Muscle of leg (tissue), 11 donors: ENCODE data around the gene NFIB. TPM values are rescaled to one million over a fixed set of nuclear protein-coding genes. Genes with fewer than 3 reads are reported as not detected.

Experiments used
- DNase-seq: peaks from one replicate; pipeline ENCODE4 v3.0.0; 2013
- H3K27ac ChIP-seq: one replicate; pipeline ENCODE4 v1.5.1; 2013; ENCODE audit warnings: mild to moderate bottlenecking, low read length, control low read depth
- H3K27me3 ChIP-seq: one replicate; pipeline ENCODE4 v1.6.1; 2013; ENCODE audit warnings: low read length; ENCODE audit not compliant: control insufficient read depth, insufficient read depth
- H3K36me3 ChIP-seq: one replicate; pipeline ENCODE4 v1.6.1; 2013; ENCODE audit warnings: low read length; ENCODE audit not compliant: control insufficient read depth, insufficient read depth
- H3K4me1 ChIP-seq: one replicate; pipeline ENCODE4 v1.6.1; 2013; ENCODE audit warnings: low read length; ENCODE audit not compliant: control insufficient read depth, insufficient read depth
- H3K4me3 ChIP-seq: one replicate; pipeline ENCODE4 v1.5.1; 2013; ENCODE audit warnings: low read length, control low read depth
- H3K9me3 ChIP-seq: replicated peaks from 2 replicates; pipeline ENCODE4 v1.6.1; 2013; ENCODE audit warnings: low read depth, low read length; ENCODE audit not compliant: control insufficient read depth
- WGBS: methylation state at CpG from one replicate; pipeline ENCODE4 v1.1.5; 2013; ENCODE audit warnings: missing lambda C conversion rate; ENCODE audit not compliant: insufficient coverage; 5-methylcytosine and 5-hydroxymethylcytosine counted together
- polyA plus RNA-seq, 8 donors: library from polyadenylated mRNA; unstranded; fragments of 120-200 nt; gene quantifications; one replicate each; pipeline versions ENCODE4 v1.2.1 to v1.2.3, GENCODE V29; 2013; ENCODE audit warnings: inconsistent platforms in 1 of 8, low replicate concordance in 1 of 8; ENCODE audit not compliant: insufficient read length in 8 of 8, insufficient read depth in 1 of 8
- total RNA-seq: library from RNA; stranded (reverse); fragments of 120-200 nt; gene quantifications from one replicate; pipeline ENCODE4 v1.2.4, GENCODE V29; 2013

NFIB gene
- total and polyA plus RNA-seq, 9 donors = 63.7 to 119 (median 85.8) TPM

DNA sequence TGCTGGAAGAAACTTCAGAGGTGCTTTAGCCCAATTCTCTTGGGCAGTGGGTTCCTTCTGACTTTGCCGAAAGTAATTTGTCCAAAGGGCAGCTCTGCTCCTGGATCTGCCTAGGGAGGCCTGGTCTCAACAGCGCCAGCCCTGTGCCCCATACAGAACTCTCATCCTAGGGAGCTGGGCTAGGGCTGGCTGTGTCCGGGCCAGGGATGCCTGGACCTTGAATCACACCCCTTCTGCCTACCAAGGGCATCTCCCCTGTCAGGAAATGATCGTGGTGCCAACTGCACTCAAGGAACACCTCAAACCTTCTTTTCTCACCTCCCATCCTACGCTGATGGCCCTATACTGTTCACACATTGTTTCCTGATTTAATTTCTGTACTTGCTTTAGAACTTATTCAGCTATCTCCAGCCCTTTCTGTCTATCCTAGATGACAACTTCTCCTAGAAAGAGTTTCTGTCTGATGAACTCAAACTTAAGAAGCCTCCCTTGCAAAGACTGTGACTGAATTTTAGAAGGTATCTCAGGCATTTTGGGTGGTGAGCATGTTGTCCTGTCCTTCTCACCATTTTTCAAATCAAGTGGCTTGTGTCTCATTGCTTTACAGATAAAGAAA lies 37.4 kb upstream of the NFIB start:
- Histone ChIP-seq H3K4me1 (peaks cover 52% of the 10 kb centered on the region), H3K27me3 (peaks cover 6% of the 10 kb centered on the region), H3K27ac (peak overlapping the region; percentile 98), H3K4me3 (no peak overlapping the region), H3K36me3 (no peaks in the 10 kb centered on the region), H3K9me3 (no peaks in the 10 kb centered on the region)
- DNase-seq = no peak
- WGBS = 67% methylated on average over 5 of the region's 5 CpGs

DNA sequence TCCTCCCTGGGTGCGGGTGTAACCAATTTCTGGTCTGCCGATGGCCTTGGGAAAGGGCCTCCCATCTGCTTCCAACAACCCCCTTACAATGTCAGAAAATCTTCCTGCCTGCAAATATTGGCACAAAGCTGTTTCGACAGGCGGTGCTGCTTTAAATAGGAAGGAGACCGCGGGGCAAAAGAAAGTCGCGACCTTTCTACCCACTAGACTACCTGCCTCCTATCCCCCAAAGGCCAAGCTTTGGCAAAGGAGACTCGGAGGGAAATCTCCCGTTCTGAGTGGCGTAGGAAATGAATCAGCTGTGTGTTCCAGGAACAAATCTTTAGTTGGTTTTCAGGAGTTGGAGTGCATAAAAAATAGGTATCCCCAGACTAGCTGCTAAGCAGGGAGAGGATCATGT lies 36.8 kb upstream of the NFIB start:
- Histone ChIP-seq H3K27me3 (peaks cover 11% of the 10 kb centered on the region), H3K4me3 (peak overlapping the region; percentile 59), H3K9me3 (no peaks in the 10 kb centered on the region), H3K36me3 (no peaks in the 10 kb centered on the region), H3K4me1 (peaks cover 55% of the 10 kb centered on the region), H3K27ac (peak overlapping the region; percentile 98)
- peak; percentile 72 for DNase-seq
- no CpG with 5 or more reads among the region's 11 CpGs for WGBS

DNA sequence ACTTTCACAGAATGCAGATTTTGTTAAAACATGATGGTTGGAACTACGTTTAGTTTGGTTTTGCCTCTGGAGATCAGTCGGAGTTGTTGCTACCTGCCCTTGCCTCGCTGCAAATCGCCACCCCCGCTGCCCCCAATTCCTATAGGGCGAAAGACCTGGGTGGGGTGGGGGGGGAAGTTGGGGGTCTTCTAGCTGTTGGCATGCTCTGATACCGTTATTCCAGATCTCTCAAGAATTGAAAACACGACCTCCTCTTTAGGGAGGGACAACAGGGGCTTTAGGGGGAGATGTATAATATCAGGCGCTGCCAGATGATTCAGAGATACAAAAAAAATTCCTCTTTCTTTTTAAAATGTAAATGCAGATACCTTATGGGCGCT lies 36.4 kb upstream of the NFIB start:
- Histone ChIP-seq H3K27ac (peak overlapping the region; percentile 98), H3K4me1 (peaks cover 58% of the 10 kb centered on the region), H3K36me3 (no peaks in the 10 kb centered on the region), H3K4me3 (peak overlapping the region; percentile 59), H3K9me3 (no peaks in the 10 kb centered on the region), H3K27me3 (peaks cover 13% of the 10 kb centered on the region)
- WGBS = no CpG with 5 or more reads among the region's 10 CpGs
- no peak for DNase-seq

DNA sequence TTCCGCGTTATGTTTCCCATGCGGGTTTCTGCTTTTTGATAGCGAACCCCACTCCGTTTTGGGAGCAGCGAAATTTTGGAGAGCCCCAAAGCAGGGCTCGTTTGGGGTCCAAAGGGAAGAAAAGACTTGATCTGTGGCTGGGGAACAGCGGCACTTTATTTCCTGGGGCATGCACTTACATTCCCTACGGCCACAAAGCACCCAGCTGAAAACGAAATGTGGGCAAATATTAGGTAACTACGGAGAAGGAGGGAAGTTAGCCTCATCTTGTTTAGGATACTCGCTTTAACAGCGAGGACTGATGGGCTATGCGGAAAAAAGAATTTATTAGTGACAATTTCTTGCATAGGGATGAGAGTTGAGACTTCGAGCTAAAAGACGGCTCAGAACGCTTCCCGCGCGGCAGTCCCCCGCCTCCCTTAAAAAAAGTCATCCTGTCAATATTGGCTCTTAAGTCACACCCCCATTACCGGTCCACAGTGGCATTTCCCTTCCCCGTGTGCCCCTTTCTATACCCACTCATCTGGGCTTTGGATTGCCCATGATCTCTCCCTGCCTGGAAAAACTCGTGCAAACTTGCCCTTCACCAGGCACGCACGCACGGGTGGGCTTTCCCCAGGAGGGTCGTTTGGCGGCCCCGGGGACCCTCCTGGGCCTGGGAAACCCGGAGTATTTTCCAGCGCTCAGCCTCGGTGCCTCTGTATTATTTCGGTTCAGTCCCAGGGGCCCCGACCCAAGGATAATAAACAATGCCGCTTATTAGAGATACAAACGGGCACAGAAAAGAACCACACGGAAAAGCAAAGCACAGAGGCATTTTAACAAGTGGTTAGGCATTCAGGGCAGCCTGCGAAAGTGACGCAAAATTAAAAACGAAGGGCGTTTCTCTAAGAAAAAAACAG lies 35.8 kb upstream of the NFIB start:
- WGBS = 14% methylated on average over 31 of the region's 42 CpGs
- Histone ChIP-seq H3K9me3 (no peaks in the 10 kb centered on the region), H3K27ac (peak overlapping the region; percentile 98), H3K36me3 (no peaks in the 10 kb centered on the region), H3K27me3 (peaks cover 13% of the 10 kb centered on the region), H3K4me3 (peak overlapping the region; percentile 59), H3K4me1 (peaks cover 61% of the 10 kb centered on the region)
- DNase-seq = peak; percentile 74

DNA sequence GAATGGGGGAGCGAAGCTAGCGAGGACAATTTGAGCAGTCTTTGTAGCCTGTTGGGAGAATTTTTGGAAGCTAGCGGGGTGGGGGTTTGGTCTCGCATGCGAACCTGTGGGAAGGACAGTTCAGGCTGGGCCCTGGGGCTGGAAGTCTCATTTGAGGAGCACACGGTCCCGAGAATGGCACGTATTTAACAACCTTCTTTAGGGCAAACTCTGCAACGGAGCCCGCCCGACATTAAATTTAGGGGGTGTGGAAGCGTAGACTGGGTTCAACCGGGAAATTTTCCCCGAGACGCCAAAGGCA lies 35.2 kb upstream of the NFIB start:
- DNase-seq = no peak
- Histone ChIP-seq H3K4me1 (peaks cover 65% of the 10 kb centered on the region), H3K27me3 (peaks cover 13% of the 10 kb centered on the region), H3K4me3 (peak overlapping the region; percentile 59), H3K36me3 (no peaks in the 10 kb centered on the region), H3K27ac (peak overlapping the region; percentile 98), H3K9me3 (no peaks in the 10 kb centered on the region)
- 27% methylated on average over 12 of the region's 15 CpGs for WGBS

DNA sequence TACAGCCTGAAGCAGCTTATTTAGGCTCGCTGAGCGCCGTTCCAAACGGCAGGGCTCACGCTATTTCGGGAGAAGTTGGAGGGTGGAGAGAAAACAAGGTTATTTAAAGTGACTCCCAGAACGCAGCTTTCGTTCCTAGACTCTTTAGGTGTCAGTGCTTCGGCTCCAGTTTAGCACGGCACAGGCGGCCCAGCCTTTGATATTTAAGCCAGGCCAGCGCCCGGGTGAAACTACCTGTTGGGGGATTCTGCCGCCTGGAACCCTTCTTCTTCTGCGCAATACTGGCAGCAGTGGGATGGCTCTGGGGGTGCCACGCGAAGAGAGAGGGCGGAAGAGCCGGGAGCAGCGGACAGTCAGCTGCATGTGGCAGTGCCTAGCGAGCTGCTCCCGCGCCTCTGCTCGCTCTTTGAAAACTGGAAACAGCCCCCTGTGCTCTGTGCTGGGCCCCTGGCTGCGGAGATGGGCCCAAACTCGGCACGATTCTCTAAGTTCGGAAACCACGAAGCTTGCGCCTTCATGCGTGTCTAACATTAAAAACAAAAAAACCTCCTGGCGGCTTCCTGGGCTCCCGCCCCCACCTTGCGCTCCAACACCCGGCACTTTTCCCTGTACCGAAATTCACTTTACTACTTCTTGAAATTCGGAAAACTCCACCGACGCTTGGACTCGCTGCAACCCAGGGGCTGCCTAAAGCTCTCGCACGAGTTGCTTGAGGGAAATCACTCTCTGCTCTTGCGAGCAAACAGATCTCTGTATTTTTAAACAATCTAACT lies 34.6 kb upstream of the NFIB start:
- H3K4me1 ChIP-seq = peaks cover 67% of the 10 kb centered on the region
- WGBS = 12% methylated on average over 37 of the region's 43 CpGs
- H3K27ac ChIP-seq = peak overlapping the region; percentile 98
- H3K27me3 ChIP-seq = peaks cover 13% of the 10 kb centered on the region
- peak; percentile 76 for DNase-seq
- no peaks in the 10 kb centered on the region for H3K36me3 ChIP-seq
- peak overlapping the region; percentile 59 for H3K4me3 ChIP-seq
- H3K9me3 ChIP-seq = no peaks in the 10 kb centered on the region

DNA sequence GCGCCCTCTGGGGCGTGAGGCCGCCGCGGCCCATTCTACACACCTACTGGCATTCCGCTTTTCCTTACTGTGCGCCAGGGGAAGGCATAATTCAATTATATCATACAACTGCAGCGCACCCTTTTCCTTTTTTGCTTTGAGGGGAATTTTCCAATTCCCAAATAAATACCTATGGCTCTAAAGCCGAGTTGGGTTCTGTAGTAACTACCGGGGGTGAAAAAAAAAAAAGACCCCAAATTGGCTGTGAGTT lies 34.1 kb upstream of the NFIB start:
- WGBS = no CpG with 5 or more reads among the region's 10 CpGs
- Histone ChIP-seq H3K27ac (peak overlapping the region; percentile 98), H3K36me3 (no peaks in the 10 kb centered on the region), H3K4me3 (peak overlapping the region; percentile 59), H3K4me1 (peaks cover 68% of the 10 kb centered on the region), H3K27me3 (peaks cover 13% of the 10 kb centered on the region), H3K9me3 (no peaks in the 10 kb centered on the region)
- no peak for DNase-seq

DNA sequence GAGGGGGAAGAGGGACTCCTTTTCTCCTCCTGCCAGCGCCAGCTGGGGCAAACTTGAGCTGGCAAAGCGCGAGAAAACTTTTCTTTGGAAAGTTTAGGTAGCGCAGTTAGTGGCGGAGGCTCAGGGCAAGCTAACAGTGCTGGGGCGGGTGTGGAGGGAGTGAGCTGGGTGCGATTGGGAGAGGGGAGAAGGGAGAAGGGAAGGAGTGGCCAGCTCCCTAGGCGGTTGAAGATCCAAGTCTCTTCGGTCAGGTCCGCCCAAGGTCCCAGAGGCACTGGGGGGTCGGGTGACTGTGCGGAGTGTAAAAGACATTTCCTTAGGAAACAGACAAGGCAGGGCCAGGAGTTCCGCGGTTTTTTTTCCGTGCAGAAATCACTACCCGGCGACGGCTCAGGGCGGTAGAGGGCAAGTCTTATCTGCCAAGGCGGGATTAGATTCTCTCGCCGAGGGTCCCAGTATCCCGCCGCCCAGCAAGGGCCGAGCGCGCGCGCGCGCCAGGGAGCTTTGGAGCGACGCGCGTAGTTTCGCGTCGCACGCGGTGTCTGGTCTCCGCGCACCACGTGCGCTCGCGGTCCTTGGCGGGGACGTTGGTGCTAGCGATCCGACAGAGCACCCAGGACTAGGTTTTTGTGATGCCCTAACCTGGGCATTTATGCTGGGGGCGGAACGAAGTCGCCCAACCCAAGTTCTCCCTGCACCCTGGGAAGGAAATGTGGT lies 33.6 kb upstream of the NFIB start:
- peaks cover 13% of the 10 kb centered on the region for H3K27me3 ChIP-seq
- H3K9me3 ChIP-seq = no peaks in the 10 kb centered on the region
- DNase-seq = peak; percentile 89
- no peaks in the 10 kb centered on the region for H3K36me3 ChIP-seq
- H3K27ac ChIP-seq = peak overlapping the region; percentile 98
- peak overlapping the region; percentile 59 for H3K4me3 ChIP-seq
- WGBS = under 1% methylated on average over 52 of the region's 53 CpGs
- H3K4me1 ChIP-seq = peaks cover 65% of the 10 kb centered on the region

DNA sequence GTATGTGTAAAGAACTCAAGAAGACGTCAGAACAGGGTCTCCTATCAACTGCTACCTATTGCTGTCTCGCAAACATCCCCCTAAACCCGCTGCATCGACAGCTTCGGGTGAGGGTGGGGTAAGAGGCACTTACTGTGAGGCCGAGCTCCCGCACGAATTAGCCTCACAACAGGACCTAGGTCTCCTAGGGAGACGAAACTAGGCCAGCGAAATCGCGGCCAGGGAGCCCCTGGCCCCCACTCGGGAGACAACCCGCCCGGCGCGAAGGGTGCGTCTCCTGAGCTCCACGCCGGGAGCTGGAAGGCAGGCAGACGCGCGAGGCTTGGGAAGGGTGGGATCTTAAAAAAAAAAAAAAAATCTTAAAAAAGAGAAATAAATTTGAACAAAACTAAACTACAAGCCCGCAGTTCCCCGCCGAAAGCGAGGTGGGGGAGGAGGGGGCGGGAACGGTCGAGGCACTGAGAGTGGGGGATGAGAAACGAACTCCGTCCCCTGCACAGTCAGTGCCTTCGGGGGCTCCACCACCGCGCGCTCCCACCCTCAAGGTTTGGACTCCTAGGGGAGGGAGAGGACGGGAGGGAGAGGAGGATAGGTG lies 33.0 kb upstream of the NFIB start:
- H3K9me3 ChIP-seq = no peaks in the 10 kb centered on the region
- peaks cover 13% of the 10 kb centered on the region for H3K27me3 ChIP-seq
- peak; percentile 90 for DNase-seq
- WGBS = 4% methylated on average over 18 of the region's 37 CpGs
- H3K4me3 ChIP-seq = peak overlapping the region; percentile 59
- peak overlapping the region; percentile 98 for H3K27ac ChIP-seq
- H3K4me1 ChIP-seq = peaks cover 63% of the 10 kb centered on the region
- no peaks in the 10 kb centered on the region for H3K36me3 ChIP-seq
